Fibroblast of mammary gland (primary cell): ENCODE measurements around the gene SNX18.

Source experiments
- DNase-seq: peaks from one replicate; pipeline ENCODE4 v3.0.0-alpha.2; 2010; ENCODE audit warnings: low read depth
- H3K4me3 ChIP-seq: 2 replicates; pipeline ENCODE4 v1.5.1; 2011; ENCODE audit warnings: low read depth, mild to moderate bottlenecking, low read length, moderate library complexity; ENCODE audit not compliant: control insufficient read depth
- CTCF ChIP-seq: conservative IDR thresholded peaks from 2 replicates; pipeline ENCODE4 v1.5.1; 2011; ENCODE audit warnings: low read depth, low read length, inconsistent platforms; ENCODE audit not compliant: control insufficient read depth, insufficient read depth

Gene SNX18

GRCh38 chr5:54538156-54538555, 20.6 kb downstream of the SNX18 start:
- H3K4me3 ChIP-seq, result no peak overlapping the region
- no peak for DNase-seq
- TF ChIP-seq CTCF, result no peak

GRCh38 chr5:54539001-54539400, 21.4 kb downstream of the SNX18 start:
- no peak for TF ChIP-seq CTCF
- DNase-seq, result no peak
- H3K4me3 ChIP-seq, result no peak overlapping the region

- DNase-seq, result no peak
- no peak overlapping the region for H3K4me3 ChIP-seq
- TF ChIP-seq CTCF, result no peak
Observed at GRCh38 chr5:54540286-54540685, 22.7 kb downstream of the SNX18 start.

- DNase-seq, result no peak
- H3K4me3 ChIP-seq, result no peak overlapping the region
- no peak for TF ChIP-seq CTCF
Observed at GRCh38 chr5:54541823-54542783, 24.5 kb downstream of the SNX18 start.

GRCh38 chr5:54544044-54544443, 26.5 kb downstream of the SNX18 start:
- no peak for TF ChIP-seq CTCF
- no peak for DNase-seq
- no peak overlapping the region for H3K4me3 ChIP-seq

GRCh38 chr5:54545796-54546195, 28.2 kb downstream of the SNX18 start:
- no peak for DNase-seq
- TF ChIP-seq CTCF, result no peak
- H3K4me3 ChIP-seq, result no peak overlapping the region
